H1 (cell line): ENCODE measurements around the gene VENTX. TPM values are rescaled to one million over a fixed set of nuclear protein-coding genes. Genes with fewer than 3 reads are reported as not detected.

ENCODE experiments used
- BCL11A ChIP-seq, 2 experiments: IDR thresholded peaks; one replicate each; pipeline ENCODE4 v1.6.1; 2011; ENCODE audit warnings: low read depth in 2 of 2, low read length in 2 of 2, mild to moderate bottlenecking in 2 of 2
- CBX5 ChIP-seq: fragments of 300-800, 300-1000 bp; sonication (generic); IDR thresholded peaks from 2 replicates; pipeline ENCODE4 v1.7.1; 2016; ENCODE audit warnings: antibody characterized with exemption, low read length, low read depth
- CREB1 ChIP-seq: IDR thresholded peaks from 2 replicates; pipeline ENCODE4 v1.6.1; 2012; ENCODE audit warnings: inconsistent platforms
- SIRT6 ChIP-seq: IDR thresholded peaks from one replicate; pipeline ENCODE4 v1.7.1; 2012; ENCODE audit warnings: low read length, inconsistent platforms
- TAF7 ChIP-seq: optimal IDR thresholded peaks from 2 replicates; pipeline ENCODE3; 2011; ENCODE audit warnings: low read depth, mild to moderate bottlenecking, inconsistent platforms, low read length, moderate library complexity, borderline replicate concordance
- polyA plus RNA-seq, 7 experiments: library from polyadenylated mRNA; depleted of rRNA in 3 of 7; stranded (reverse) in 5 of 7; unstranded in 2 of 7; fragments of >200 nt in 5 of 7; fragments of 200-250 nt in 2 of 7; gene quantifications; 1 replicate in 5 of 7; 2 replicates in 1 of 7; 4 replicates in 1 of 7; pipeline versions ENCODE4 v1.2.1 to v1.2.3, GENCODE V29; 2011 to 2013; ENCODE audit warnings: missing spikeins in 2 of 7, mixed read lengths in 2 of 7
- total RNA-seq: library from RNA; stranded (reverse); fragmentation: NEBNext Ultra II Directional; extraction: Animal tissue kit (Norgen Biotek cat#: 25700); gene quantifications from 2 replicates; pipeline ENCODE4 v1.2.1, GENCODE V29; 2021

VENTX gene
- total and polyA plus RNA-seq, 2 of the 8 experiments (the other 6 are each of a cell fraction or from before 2014, with no cell fraction given): 5.6 TPM

DNA sequence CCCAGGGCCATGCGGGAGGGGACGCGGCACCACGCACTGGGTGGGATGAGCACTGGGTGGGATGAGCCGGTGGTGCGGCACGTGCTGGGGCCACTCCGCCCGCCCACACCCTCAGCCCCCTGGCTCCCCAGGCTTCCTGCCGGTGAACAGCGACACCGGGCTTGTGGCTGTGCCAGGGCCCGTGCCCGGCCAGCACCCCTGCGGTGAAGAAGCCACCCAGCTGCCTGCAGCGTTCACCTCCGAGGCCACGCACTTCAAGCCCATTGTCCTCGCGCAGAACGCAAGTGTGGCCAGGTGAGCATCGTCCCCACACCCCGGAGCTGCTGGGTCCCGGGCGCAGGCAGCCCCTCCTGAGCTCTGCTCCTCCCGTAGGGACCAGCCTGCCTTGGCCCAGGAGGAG is 39.4 kb upstream of the VENTX start (continued):
- TF ChIP-seq BCL11A (IDR thresholded peaks at IDR 0.05; ENCODE audit: low read depth in 2 of 2, low read length in 2 of 2) (no peak), CREB1 (no peak), TAF7 (no peak), SIRT6 (no peak), CBX5 (no peak)
